MM.1S (cell line): ENCODE results near the gene CPLX3.

Experiments used
- CTCF ChIP-seq: fragments of 300-600 bp; sonication (generic); IDR thresholded peaks from 2 replicates; pipeline ENCODE4 v1.5.1; 2016; ENCODE audit warnings: antibody characterized with exemption, low read length, mixed read lengths
- EZH2 ChIP-seq: fragments of 300-600 bp; sonication (generic); optimal IDR thresholded peaks from 2 replicates; pipeline ENCODE3; 2017; ENCODE audit warnings: low read depth, mild to moderate bottlenecking, antibody characterized with exemption, low read length, mixed read lengths

- TF ChIP-seq CTCF (no peak), EZH2 (no peak)
Measured at GRCh38 chr15:74843891-74844299, 17.5 kb downstream of the CPLX3 start.
